Fibroblast of lung (primary cell): Measurements from ENCODE around the gene EXTL2. TPM values are rescaled to one million over a fixed set of nuclear protein-coding genes. Genes with fewer than 3 reads are reported as not detected.
"Not testable (repeated sequence)": the region's sequence is repeated elsewhere in the genome, so short reads cannot be mapped to it uniquely, and the experiment has no call there.

Experiments
- DNase-seq, 2 donors: peaks; one replicate each; pipeline versions ENCODE4 v3.0.0 to v3.0.0-alpha.2; 2010; ENCODE audit warnings: low read depth in 2 of 2
- H2AFZ ChIP-seq: 2 replicates; pipeline ENCODE4 v1.5.1; 2012; ENCODE audit warnings: low read length, control low read depth, inconsistent platforms
- H3K27ac ChIP-seq: 2 replicates; pipeline ENCODE4 v1.5.1; 2011; ENCODE audit warnings: low read length, control low read depth; ENCODE audit not compliant: insufficient read depth
- H3K27me3 ChIP-seq: 2 replicates; pipeline ENCODE4 v1.5.1; 2011; ENCODE audit warnings: mild to moderate bottlenecking, low read length; ENCODE audit not compliant: control insufficient read depth, insufficient read depth
- H3K36me3 ChIP-seq: 2 replicates; pipeline ENCODE4 v1.5.1; 2011; ENCODE audit warnings: low read length; ENCODE audit not compliant: control insufficient read depth, insufficient read depth
- H3K4me1 ChIP-seq: 2 replicates; pipeline ENCODE4 v1.5.1; 2011; ENCODE audit warnings: low read length; ENCODE audit not compliant: control insufficient read depth, insufficient read depth; ENCODE audit errors: extremely low read depth
- H3K4me2 ChIP-seq: 2 replicates; pipeline ENCODE4 v1.5.1; 2011; ENCODE audit warnings: low read length, control low read depth; ENCODE audit not compliant: insufficient read depth; ENCODE audit errors: extremely low read depth
- H3K4me3 ChIP-seq, 4 experiments: fragments of 200-600 bp in 1 of 4; sonication (generic) in 1 of 4; replicated peaks in 1 of 4; 2 replicates each; pipeline ENCODE4 v1.5.1; 2011 to 2016; ENCODE audit warnings: low read length in 4 of 4, low read depth in 3 of 4, mild to moderate bottlenecking in 3 of 4, control low read depth in 2 of 4, inconsistent platforms in 1 of 4, mixed read lengths in 1 of 4; ENCODE audit not compliant: insufficient read depth in 1 of 4; ENCODE audit errors: control extremely low read depth in 1 of 4
- H3K79me2 ChIP-seq: 2 replicates; pipeline ENCODE4 v1.5.1; 2012; ENCODE audit warnings: mild to moderate bottlenecking, low read length, inconsistent platforms; ENCODE audit not compliant: control insufficient read depth, insufficient read depth
- H3K9ac ChIP-seq: 2 replicates; pipeline ENCODE4 v1.5.1; 2011; ENCODE audit warnings: mild to moderate bottlenecking, low read length, control low read depth; ENCODE audit not compliant: insufficient read depth
- H3K9me3 ChIP-seq: 2 replicates; pipeline ENCODE4 v1.5.1; 2012; ENCODE audit warnings: low read depth, low read length; ENCODE audit not compliant: control insufficient read depth, insufficient read depth
- H4K20me1 ChIP-seq: 2 replicates; pipeline ENCODE4 v1.5.1; 2011; ENCODE audit warnings: low read length; ENCODE audit not compliant: control insufficient read depth, insufficient read depth; ENCODE audit errors: extremely low read depth
- CTCF ChIP-seq, 2 donors: IDR thresholded peaks in 1 of 2; conservative IDR thresholded peaks in 1 of 2; 1 replicate in 1 of 2; 2 replicates in 1 of 2; pipeline ENCODE4 v1.5.1; 2011 to 2012; ENCODE audit warnings: low read length in 2 of 2, control low read depth in 1 of 2, inconsistent platforms in 1 of 2, low read depth in 1 of 2, mild to moderate bottlenecking in 1 of 2
- EZH2 ChIP-seq: IDR thresholded peaks from 2 replicates; pipeline ENCODE4 v1.5.1; 2012; ENCODE audit warnings: low read length, control low read depth, mild to moderate bottlenecking; ENCODE audit errors: missing control alignments
- polyA plus RNA-seq, 2 donors: library from polyadenylated mRNA; depleted of rRNA in 1 of 2; stranded (reverse) in 1 of 2; unstranded in 1 of 2; fragments of >200 nt; gene quantifications; 2 replicates each; pipeline ENCODE4 v1.2.1, GENCODE V29; 2011 to 2012; ENCODE audit warnings: missing spikeins in 1 of 2
- total RNA-seq: library from RNA; depleted of rRNA; stranded (reverse); fragments of >200 nt; gene quantifications from 2 replicates; pipeline ENCODE4 v1.2.1, GENCODE V29; 2014

EXTL2 gene
- total and polyA plus RNA-seq, 2 donors (not counting 1 experiment from before 2014, with no cell fraction given), result 22.1 to 43.7 TPM

DNA sequence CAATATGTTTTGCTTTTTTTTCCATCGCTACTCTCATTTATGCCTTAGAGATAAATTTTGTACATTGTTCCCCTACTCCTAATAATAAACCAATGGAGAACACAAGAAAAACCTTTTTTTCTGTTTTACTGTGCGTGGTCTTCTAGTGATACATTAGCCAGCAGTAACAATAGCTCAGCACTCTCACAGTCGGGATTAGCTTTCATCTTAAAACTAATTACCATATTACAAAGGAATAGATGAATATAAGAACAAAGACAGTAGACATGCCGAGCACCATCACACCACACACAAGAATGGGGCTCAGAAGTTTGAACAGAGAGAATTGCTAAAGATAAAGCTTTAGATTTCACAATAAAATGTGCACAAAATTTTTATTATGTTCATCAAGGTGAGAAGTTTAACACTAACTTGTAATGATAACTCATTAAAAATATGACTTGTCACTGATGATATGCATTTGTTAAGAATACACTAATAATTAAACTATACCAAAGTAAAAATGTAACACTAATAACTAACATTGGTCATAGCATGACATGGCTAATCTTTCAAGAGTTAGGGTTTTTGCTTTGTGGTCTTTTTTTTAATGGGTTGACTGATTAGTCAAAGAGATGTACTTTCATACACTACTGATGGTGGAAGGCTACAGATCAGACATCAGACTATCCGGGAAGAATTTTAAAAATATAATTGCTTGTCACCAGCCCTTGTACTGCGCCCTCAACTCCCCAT, 61.8 kb downstream of the EXTL2 start:
- Histone ChIP-seq H4K20me1 (no peaks in the 10 kb centered on the region), H3K36me3 (no peaks in the 10 kb centered on the region), H3K27me3 (no peaks in the 10 kb centered on the region), H3K4me3 (no peak overlapping the region), H3K4me2 (no peak overlapping the region), H3K4me1 (no peaks in the 10 kb centered on the region), H2AFZ (no peak overlapping the region), H3K9ac (no peak overlapping the region), H3K27ac (no peak overlapping the region), H3K9me3 (no peaks in the 10 kb centered on the region), H3K79me2 (no peaks in the 10 kb centered on the region)
- TF ChIP-seq EZH2 (no peak), CTCF (conservative IDR thresholded peaks at IDR 0.05 in 1 of 2, IDR thresholded peaks at IDR 0.05 in 1 of 2; ENCODE audit: low read depth in 1 of 2, low read length in 2 of 2) (no peak)
- DNase-seq, result no peak

DNA sequence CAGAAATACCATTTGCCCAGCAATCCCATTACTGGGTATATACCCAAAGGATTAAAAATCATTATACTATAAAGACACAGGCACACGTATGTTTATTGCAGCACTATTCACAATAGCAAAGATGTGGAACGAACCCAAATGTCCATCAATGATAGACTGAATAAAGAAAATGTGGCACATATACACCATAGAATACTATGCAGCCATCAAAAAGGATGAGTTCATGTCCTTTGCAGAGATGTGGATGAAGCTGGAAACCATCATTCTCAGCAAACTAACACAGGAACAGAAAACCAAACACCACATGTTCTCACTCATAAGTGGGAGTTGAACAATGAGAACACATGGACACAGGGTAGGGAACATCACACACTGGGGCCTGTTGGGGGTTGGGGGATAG, 69.0 kb downstream of the EXTL2 start:
- H3K4me2 ChIP-seq, H3K27ac ChIP-seq, H4K20me1 ChIP-seq, H3K4me3 ChIP-seq, DNase-seq, H3K79me2 ChIP-seq, H3K4me1 ChIP-seq, H3K9me3 ChIP-seq, H2AFZ ChIP-seq, H3K9ac ChIP-seq, H3K36me3 ChIP-seq, H3K27me3 ChIP-seq: not testable (repeated sequence)

Other genes with a start within 250 kb of the EXTL2 start
- 14.9 and 21.8 TPM in 2 replicates for gene VCAM1, start 175.1 kb downstream of the EXTL2 start, total RNA-seq
- gene VCAM1, start 175.1 kb downstream of the EXTL2 start, polyA plus RNA-seq, result 0.92 and 12.3 TPM in 2 replicates
- 23.1 and 26.7 TPM in 2 replicates for gene SLC30A7, start 1.2 kb upstream of the EXTL2 start, total RNA-seq
- 24.7 and 37.4 TPM in 2 replicates for gene SLC30A7, start 1.2 kb upstream of the EXTL2 start, polyA plus RNA-seq
- 40.8 and 56.5 TPM in 2 replicates for gene DPH5, start 130.9 kb upstream of the EXTL2 start, total RNA-seq
- gene DPH5, start 130.9 kb upstream of the EXTL2 start, polyA plus RNA-seq, result 39.8 and 44.4 TPM in 2 replicates